ENCODE measurements around the gene RAD51B.

- TF ChIP-seq CTCF (IDR thresholded peaks at IDR 0.05; ENCODE audit: poor library complexity) (no peak), EZH2 (IDR thresholded peaks at IDR 0.05; ENCODE audit: borderline replicate concordance) (no peak), EZH2phosphoT487 (IDR thresholded peaks at IDR 0.05; ENCODE audit: low read depth, severe bottlenecking, unreplicated experiment) (no peak)
These were observed 834.2 kb downstream of the RAD51B start for GRCh38 chr14:68653804-68654203.

Data from hepatocyte (in vitro differentiated cells).